Osteocyte (in vitro differentiated cells): ENCODE measurements around the gene NFASC. TPM values are rescaled to one million over a fixed set of nuclear protein-coding genes. Genes with fewer than 3 reads are reported as not detected.

ENCODE experiments used
- DNase-seq: peaks from one replicate; pipeline ENCODE4 v3.0.0; 2021; ENCODE audit warnings: mixed read lengths; ENCODE audit not compliant: unreplicated experiment; ENCODE audit errors: extremely low spot score
- H3K27ac Mint-ChIP-seq: one replicate; pipeline ENCODE4 v1.8.0; 2021; ENCODE audit warnings: mild to moderate bottlenecking, mixed read lengths; ENCODE audit not compliant: unreplicated experiment
- H3K27me3 Mint-ChIP-seq: one replicate; pipeline ENCODE4 v1.8.0; 2021; ENCODE audit warnings: mixed read lengths; ENCODE audit not compliant: unreplicated experiment
- H3K36me3 Mint-ChIP-seq: one replicate; pipeline ENCODE4 v1.8.0; 2021; ENCODE audit warnings: mixed read lengths; ENCODE audit not compliant: unreplicated experiment
- H3K4me1 Mint-ChIP-seq: one replicate; pipeline ENCODE4 v1.8.0; 2021; ENCODE audit warnings: mixed read lengths; ENCODE audit not compliant: unreplicated experiment
- H3K4me3 Mint-ChIP-seq: one replicate; pipeline ENCODE4 v1.8.0; 2021; ENCODE audit warnings: mild to moderate bottlenecking, moderate library complexity, mixed read lengths; ENCODE audit not compliant: unreplicated experiment
- H3K9me3 Mint-ChIP-seq: one replicate; pipeline ENCODE4 v1.8.0; 2021; ENCODE audit warnings: mixed read lengths; ENCODE audit not compliant: unreplicated experiment
- CTCF ChIP-seq: fragments of 200-600 bp; sonication (generic); IDR thresholded peaks from 2 replicates; pipeline ENCODE4 v1.5.0; 2021; ENCODE audit warnings: antibody characterized with exemption, mild to moderate bottlenecking, moderate library complexity
- total RNA-seq: library from RNA; stranded (reverse); gene quantifications from 2 replicates; pipeline ENCODE4 v1.2.1, GENCODE V29; 2021

NFASC gene
- total RNA-seq, 1 donor from 2014 or later = not detected

GRCh38 chr1:204894606-204895005, 23.9 kb downstream of the NFASC start:
- Mint-ChIP-seq H3K27ac (no peak overlapping the region), H3K27me3 (peaks cover 57% of the 10 kb centered on the region), H3K9me3 (no peaks in the 10 kb centered on the region), H3K4me1 (no peaks in the 10 kb centered on the region), H3K36me3 (no peaks in the 10 kb centered on the region), H3K4me3 (no peak overlapping the region)
- no peak for DNase-seq
- no peak for TF ChIP-seq CTCF

- no peaks in the 10 kb centered on the region for H3K9me3 Mint-ChIP-seq
- no peak overlapping the region for H3K4me3 Mint-ChIP-seq
- H3K36me3 Mint-ChIP-seq = no peaks in the 10 kb centered on the region
- no peak for TF ChIP-seq CTCF
- no peak for DNase-seq
- no peaks in the 10 kb centered on the region for H3K4me1 Mint-ChIP-seq
- peaks cover 60% of the 10 kb centered on the region for H3K27me3 Mint-ChIP-seq
- H3K27ac Mint-ChIP-seq = no peak overlapping the region
Measured at GRCh38 chr1:204896023-204896422, 25.4 kb downstream of the NFASC start.

GRCh38 chr1:204896787-204897469, 26.3 kb downstream of the NFASC start:
- no peaks in the 10 kb centered on the region for H3K9me3 Mint-ChIP-seq
- H3K27me3 Mint-ChIP-seq = peaks cover 54% of the 10 kb centered on the region
- no peak for DNase-seq
- TF ChIP-seq CTCF = no peak
- H3K4me1 Mint-ChIP-seq = no peaks in the 10 kb centered on the region
- H3K27ac Mint-ChIP-seq = no peak overlapping the region
- no peaks in the 10 kb centered on the region for H3K36me3 Mint-ChIP-seq
- H3K4me3 Mint-ChIP-seq = no peak overlapping the region

- no peaks in the 10 kb centered on the region for H3K4me1 Mint-ChIP-seq
- peaks cover 49% of the 10 kb centered on the region for H3K27me3 Mint-ChIP-seq
- no peak overlapping the region for H3K27ac Mint-ChIP-seq
- H3K9me3 Mint-ChIP-seq = no peaks in the 10 kb centered on the region
- no peak overlapping the region for H3K4me3 Mint-ChIP-seq
- H3K36me3 Mint-ChIP-seq = no peaks in the 10 kb centered on the region
- no peak for TF ChIP-seq CTCF
- no peak for DNase-seq
Measured at GRCh38 chr1:204900721-204901120, 30.1 kb downstream of the NFASC start.

- Mint-ChIP-seq H3K9me3 (no peaks in the 10 kb centered on the region), H3K27me3 (peaks cover 39% of the 10 kb centered on the region), H3K27ac (no peak overlapping the region), H3K4me3 (no peak overlapping the region), H3K4me1 (no peaks in the 10 kb centered on the region), H3K36me3 (no peaks in the 10 kb centered on the region)
- TF ChIP-seq CTCF = no peak
- DNase-seq = no peak
Measured at GRCh38 chr1:204902671-204903070, 32.0 kb downstream of the NFASC start.
